Measurements from ENCODE around the gene PSMB8.

Gene PSMB8

GRCh38 chr6:32792901-32793435 lies 50.9 kb downstream of the PSMB8 start:
- DNase-seq = no peak

All from stimulated activated CD4-positive, alpha-beta T cell treated with anti-CD3 and anti-CD28 coated beads, Interleukin-2, amount 100 ng/mL, for 24 hours (primary cell).